Activated T-cell treated with anti-CD3 and anti-CD28 coated beads, Interleukin-2, amount 50 U/mL, for 48 hours (primary cell): ENCODE results near the gene USF3.
A peak's percentile ranks its signal among the peaks of the same experiment; 100 is the strongest.
"Not testable (repeated sequence)": the region's sequence is repeated elsewhere in the genome, so short reads cannot be mapped to it uniquely, and the experiment has no call there.

Experiments
- DNase-seq, 2 experiments: peaks; one replicate each; pipeline ENCODE4 v3.0.0-alpha.2; 2020

The USF3 gene

DNA sequence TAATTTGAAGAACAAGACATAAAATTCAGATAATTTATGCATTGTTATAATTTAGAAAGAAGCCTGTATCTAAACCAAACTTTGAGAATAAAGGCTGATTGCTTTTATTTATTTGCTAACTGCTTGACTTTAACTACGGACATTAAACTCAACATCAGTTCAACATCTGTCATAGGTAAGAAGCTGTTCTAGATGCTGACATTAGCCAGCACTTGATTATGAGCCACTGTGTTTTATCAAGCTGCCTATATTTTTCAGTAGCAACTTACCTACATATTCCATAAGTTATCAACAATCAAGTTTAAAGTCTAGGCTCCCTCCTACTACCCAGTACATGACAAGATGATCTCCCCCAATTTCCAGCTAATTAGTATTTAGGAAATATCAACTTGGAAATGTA lies 42.1 kb downstream of the USF3 start:
- no peak for DNase-seq

GRCh38 chr3:113649174-113649845 lies 47.1 kb downstream of the USF3 start:
- DNase-seq = no peak

GRCh38 chr3:113648524-113648923 lies 47.9 kb downstream of the USF3 start:
- DNase-seq = no peak

DNA sequence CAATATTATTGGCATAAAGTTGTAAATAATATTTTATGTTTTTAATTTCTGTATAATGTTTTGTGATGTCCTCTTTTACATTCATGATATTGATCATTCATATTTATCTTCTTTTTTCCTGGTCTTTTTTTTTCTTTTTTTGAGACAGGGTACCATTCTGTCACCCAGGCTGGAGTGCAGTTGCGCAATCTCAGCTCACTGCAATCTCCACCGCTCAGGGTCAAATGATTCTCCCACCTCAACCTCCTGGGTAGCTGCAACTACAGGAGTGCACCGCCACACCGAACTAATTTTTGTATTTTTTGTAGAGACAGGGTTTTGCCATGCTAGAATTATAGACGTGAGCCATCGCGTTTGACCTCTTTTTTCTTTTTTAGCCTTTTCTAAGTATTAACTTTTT lies 52.9 kb downstream of the USF3 start:
- no peak for DNase-seq

DNA sequence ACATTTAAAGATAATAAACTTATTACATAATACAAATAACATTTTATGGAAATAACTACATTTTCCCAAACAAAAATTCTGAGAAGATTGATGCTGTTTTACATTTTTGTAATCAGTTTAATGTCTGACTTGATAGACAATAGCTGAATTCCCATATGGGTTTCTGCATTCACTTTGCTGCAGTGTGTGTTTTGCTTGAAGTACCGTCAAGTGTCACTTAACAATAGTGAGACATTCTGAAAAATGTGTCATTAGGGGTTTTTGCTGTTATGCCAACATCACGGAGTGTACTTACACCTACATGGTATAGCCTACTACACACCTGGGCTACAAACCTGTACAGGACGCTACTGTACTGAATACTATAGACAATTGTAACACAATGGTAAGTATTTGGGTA lies 57.5 kb downstream of the USF3 start:
- no peak for DNase-seq

DNA sequence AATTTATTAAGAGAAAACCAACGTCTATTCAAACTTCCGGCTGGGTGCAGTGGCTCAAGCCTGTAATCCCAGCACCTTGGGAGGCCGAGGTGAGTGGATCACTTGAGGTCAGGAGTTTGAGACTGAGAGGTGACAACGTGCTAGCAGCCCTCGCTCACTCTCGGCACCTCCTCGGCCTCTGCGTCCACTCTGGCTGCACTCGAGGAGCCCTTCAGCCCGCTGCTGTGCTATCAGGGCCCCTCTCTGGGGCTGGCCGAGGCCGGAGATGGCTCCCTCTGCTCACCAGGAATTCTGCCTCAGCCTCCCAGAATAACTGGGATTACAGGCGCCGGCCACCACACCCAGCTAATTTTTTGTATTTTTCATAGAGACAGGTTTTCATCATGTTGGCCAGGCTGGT lies 58.7 kb downstream of the USF3 start:
- DNase-seq = no peak

- DNase-seq = not testable (repeated sequence)
Measured at GRCh38 chr3:113636034-113636433, 60.4 kb downstream of the USF3 start.

DNA sequence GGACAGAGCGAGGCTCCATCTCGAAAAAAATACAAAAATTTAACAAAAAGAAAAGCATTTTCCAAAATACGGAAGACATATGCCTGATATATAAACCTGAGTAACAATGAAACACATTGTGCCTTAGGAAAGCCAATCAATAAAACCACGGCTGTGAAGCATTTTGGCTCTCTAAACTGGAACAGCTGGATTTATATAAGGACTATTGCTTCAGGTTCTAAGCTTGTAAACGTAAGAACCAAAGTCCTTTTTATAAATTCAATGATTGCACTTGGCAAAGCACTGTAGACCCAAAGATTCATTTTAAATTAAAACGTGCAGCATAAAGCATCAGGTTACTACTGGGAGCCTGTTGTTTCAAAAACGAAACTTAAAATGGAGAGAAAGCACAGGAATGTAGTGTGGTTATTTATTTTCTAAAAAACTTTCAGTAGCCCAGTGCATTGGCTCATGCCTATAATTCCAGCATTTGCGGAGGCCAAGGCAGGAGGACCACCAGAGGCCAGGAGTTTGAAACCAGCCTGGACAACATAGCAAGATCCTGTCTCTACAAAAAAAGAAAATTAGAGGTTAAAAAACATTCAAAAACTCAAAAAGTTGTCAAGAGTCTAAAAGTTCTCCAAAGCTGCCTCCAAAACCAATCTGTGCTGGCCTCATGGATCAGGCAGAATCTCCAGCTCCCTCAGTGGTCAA lies 61.5 kb downstream of the USF3 start:
- no peak for DNase-seq

DNA sequence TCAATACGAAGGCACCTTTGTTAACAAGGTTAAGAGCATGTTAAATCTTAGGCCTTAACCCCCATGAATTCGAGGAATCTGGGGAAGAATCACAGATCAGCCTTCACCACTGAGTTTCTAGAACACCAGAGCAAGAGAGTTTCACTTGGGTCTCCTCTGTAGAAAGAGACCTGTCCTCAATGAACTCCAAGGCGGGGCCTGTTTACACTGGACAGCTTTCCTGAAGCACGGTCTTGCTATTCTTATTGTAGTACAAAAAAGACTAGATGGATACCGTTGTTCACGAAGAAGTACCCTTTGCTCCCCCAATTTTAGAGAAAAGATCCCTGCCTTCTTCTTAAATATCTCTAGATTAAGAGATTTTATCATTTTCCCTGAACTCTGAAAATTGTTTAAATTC lies 64.9 kb downstream of the USF3 start:
- no peak for DNase-seq

DNA sequence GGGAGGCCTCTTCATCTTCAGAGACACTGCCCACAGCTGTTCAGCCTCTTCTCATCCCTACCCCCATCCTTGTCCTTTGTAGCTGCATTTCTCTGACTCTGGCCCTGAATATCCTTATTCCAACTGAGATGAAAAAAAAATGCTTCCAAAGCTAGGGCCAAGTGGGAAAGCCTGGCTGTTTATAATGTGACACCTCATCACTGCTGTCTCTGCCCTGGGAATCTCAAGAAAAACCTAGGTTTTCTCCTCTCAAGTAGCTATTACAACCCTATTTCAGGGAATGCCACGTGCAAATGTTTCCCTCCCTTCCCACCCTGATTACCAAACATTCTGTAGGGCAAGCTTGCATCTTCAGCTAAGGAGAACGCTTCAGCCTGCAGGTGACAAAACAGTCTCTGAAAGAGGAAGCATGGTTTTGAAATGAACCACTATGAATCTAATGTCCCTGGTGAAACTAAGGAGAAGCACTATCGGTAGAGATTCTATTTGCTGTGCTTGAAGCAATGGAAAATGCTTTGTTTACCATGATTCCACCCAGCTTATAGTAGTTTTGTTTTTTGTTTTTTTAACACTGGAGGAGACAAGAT lies 65.4 kb downstream of the USF3 start:
- no peak for DNase-seq

GRCh38 chr3:113629584-113630421 lies 66.6 kb downstream of the USF3 start:
- DNase-seq = no peak

GRCh38 chr3:113628788-113629187 lies 67.7 kb downstream of the USF3 start:
- no peak for DNase-seq

GRCh38 chr3:113628316-113628715 lies 68.1 kb downstream of the USF3 start:
- DNase-seq = no peak

GRCh38 chr3:113626503-113627371 lies 69.7 kb downstream of the USF3 start:
- DNase-seq = peak in 1 of 2 experiments; percentile 25

- no peak for DNase-seq
Measured at GRCh38 chr3:113625834-113626233, 70.6 kb downstream of the USF3 start.

DNA sequence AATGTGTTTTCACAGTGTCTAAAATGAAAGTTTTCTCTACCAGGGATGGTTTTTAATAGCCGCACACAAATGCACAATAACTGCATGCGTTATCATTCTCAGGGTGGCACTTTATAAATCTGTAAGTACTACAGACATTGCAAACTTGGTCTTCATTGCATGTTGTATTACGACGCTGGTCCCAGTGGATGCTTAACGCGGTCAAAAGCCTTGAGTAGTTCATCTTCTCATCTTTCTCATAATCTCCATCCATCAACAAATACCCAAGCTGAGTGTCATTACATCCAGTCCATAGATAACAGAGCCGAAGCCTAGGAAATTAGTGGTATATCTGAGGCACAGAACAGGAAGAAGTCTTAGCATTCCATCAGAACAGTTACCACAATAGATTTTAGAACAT lies 72.6 kb downstream of the USF3 start:
- DNase-seq = no peak

DNA sequence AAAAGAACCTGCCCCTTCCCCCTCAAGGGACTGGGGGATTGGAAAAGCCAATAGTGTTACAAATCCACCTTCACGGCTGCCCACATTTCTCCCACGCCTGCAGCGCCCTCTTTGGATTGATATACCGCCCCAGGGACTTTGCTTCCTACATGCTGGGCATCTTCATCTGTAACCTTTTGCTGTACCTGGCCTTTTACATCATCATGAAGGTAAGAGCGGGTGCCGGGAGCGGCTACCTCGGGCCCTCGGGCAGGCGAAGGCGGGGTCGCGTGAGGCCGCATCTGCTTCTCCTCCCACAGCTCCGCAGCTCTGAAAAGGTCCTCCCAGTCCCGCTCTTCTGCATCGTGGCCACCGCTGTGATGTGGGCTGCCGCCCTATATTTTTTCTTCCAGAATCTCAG lies 73.1 kb downstream of the USF3 start:
- no peak for DNase-seq

GRCh38 chr3:113620091-113620490 lies 76.4 kb downstream of the USF3 start:
- DNase-seq = no peak

- DNase-seq = no peak
Measured at GRCh38 chr3:113617726-113618125, 78.7 kb downstream of the USF3 start.

DNA sequence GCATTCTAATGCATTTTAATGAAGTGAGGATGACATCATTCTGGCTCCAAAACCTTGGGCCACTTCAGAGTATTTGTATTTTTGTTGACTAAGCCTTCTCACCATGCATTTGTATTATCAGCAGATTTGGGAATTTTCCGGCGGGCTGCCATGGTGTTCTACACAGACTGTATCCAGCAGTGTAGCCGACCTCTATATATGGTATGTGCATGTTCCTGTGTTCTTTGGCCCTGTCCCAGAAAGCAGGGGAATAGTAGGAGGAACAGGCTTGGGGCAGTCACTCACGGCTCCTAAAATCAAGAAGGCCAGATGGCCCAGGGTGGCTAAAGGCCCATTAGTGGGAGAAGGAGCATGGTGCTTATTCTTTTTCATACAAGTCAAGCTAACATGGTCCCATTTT lies 80.5 kb downstream of the USF3 start:
- DNase-seq = no peak

DNA sequence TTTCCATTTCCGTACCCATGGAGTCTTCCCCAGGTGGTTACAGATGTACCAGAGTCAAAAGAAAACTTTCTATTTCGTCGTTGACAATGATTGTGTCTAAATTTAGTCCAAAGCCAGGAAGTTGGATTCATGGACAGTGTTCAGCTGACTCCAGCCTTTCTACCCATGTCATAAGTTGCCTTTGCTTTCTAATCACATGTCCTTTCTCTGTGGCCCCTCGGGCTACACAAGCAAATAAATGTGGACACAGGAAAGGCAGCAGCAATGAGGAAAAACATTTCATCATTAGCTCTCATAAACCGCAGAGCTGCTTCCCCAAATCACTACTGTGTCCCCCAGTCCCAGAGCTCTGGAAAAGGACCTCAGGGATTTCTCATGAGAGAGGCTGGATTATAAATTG lies 82.0 kb downstream of the USF3 start:
- DNase-seq = no peak

GRCh38 chr3:113607219-113607596 lies 89.2 kb downstream of the USF3 start:
- no peak for DNase-seq
